NCI-H82 treated with DMSO at 0.1 percent for 48 hours (cell line): Measurements from ENCODE around the gene STRADB.
"Not testable (repeated sequence)": the region's sequence is repeated elsewhere in the genome, so short reads cannot be mapped to it uniquely, and the experiment has no call there.

Experiments used
- DNase-seq: peaks from one replicate; lab custom pipeline; 2025; ENCODE audit not compliant: unreplicated experiment; lab: John Stamatoyannopoulos, UW

The STRADB gene, protein sequence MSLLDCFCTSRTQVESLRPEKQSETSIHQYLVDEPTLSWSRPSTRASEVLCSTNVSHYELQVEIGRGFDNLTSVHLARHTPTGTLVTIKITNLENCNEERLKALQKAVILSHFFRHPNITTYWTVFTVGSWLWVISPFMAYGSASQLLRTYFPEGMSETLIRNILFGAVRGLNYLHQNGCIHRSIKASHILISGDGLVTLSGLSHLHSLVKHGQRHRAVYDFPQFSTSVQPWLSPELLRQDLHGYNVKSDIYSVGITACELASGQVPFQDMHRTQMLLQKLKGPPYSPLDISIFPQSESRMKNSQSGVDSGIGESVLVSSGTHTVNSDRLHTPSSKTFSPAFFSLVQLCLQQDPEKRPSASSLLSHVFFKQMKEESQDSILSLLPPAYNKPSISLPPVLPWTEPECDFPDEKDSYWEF

DNA sequence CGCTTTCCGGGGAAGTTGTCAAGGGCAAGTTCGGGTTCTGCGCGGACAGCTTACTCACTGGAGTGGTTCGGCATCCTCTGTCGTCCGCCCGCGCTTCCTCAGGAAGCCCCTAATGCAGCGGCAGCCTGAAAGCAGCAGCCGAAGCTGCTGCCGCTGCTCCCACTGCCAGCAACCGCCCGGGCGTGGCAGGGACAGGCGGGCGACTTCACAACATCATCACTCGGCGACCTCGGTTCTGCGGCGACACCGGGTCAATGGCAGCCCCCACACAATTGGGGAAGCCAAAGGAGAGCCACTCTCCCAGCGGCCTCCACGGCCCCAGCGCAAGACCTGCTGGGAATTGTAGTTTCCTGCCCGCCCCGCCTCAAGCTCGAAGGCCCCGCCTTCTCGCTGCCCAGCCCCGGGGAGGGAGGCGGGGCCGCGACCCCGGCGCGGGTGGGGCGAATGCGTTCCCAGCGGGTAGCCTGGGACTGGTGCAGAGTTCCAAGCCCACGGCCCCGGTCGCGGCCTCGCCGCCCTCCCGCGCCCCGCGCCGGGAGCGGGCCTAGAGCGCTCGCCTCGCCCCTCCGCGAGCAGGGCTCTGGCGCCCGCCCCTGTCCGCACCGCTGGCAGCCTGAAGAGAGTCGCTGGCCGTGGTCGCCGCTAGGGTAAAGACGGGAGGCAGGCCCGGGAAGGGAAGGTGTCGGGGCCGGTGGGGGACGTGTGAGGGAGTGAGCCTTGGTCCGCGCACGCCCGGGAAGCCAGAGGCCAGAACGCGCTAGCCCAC lies at the start of gene STRADB, which contains the start of gene TRAK2:
TSS of gene STRADB (plus strand) at position 449 of the 766 bp plus-strand sequence. CDS start 3,101 bp downstream, outside the sequence.
TSS of gene TRAK2 (minus strand) at position 167 of the 766 bp plus-strand sequence. CDS start 30,951 bp downstream, outside the sequence.
- peak; percentile 83 for DNase-seq

DNA sequence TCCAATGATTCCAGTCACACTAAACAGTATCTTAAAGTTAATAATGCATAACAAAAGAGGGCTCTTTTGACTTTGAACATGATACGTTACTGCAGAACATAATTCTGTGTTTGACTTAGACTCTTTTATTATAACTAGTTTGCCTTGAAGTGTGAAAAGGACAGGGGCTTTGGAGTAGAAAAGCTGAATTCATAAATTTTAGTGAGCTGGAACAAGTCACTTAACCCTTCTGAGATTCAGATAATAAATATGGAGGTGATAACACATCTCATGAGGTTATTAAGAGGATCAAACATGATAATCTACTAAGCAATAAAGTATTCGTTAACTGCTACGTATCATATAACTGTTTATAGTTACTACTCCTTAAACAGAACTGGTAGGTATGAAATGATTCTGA lies 49.7 kb upstream of the STRADB start:
- no peak for DNase-seq

DNA sequence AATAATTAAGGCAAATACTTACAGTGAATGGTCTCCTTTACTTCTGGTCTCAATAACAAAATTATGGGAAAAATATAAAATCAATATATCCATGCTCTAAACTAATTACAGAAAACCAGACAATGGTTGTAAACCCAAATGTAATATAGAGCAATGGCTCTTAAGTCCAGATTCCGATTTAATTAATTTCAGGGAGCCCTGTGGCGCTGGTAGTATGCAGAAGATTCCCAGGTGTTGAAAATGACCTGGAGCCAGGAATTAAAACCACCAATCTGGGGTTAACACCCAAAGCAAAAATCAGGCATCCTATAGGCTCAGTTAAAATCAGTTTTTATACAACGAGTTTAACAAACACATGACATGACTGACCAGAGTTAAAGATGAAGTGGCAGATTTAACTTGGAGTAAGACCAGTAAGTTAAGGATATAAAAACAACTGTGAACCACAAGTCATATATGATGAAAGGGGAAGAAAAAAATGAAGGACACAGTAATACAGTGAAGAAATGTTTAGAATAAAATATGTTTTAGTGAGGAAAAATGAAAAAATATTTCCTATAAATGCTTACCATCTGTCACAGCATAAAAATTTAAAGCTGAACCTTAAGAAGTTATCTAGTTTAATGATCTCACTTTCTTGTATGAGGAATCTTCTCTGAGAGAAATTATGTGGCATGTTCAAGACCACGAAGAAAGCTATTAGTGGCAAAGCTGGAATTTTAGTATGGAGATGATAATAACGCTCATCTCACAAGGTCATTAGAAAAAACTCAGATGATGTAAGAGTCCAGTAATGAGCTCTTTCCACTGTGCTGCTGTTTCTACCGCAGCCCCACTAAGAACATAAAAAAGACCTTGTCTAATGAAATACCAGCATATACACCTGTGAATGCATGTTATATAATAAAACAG lies 48.6 kb upstream of the STRADB start:
- no peak for DNase-seq

DNA sequence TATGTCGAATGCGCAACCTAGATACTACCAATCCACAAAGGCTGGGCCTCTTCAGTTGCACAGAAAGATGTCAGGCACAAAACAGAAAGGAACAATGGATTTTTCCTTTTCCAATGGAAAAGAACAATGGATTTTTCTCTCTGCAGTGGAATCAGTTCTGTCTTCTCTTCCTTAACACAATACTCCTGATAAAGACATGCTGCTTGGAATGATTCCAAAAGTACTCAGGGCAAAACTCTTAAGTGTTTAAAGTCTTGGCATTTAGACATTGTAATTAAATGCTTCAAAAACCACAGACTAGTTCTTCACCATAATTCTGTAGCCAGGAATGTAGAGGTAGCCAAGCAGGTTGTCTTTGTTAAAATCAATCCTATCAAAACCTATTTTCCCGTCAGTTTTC lies 47.7 kb upstream of the STRADB start:
- no peak for DNase-seq

DNA sequence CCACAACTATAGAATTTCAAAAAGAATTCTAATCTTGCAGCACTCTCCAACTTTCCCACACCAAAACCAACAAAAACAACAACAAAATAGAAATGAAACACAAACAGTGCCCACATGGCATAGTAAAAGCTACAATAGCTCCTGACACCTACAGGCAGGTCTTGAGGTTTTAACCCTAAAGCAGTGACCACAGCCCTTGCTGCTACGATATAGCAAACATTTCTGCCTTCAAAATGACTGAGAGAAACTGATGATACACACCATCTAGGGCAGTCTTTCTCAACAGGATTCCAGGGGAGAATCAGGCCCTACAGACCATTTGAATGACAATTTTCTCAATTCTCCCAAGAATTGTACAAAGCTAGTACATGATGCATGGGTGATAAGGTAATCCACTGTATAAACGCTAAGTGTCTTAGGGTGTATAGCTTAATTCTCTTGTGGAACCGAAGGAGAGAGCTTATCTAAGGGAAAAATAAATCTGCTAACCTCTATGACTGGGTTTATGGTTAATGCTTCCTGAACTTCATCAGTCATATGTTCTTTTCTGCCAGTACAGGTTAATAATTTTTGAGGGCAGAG lies 46.8 kb upstream of the STRADB start:
- DNase-seq = peak; percentile 28

DNA sequence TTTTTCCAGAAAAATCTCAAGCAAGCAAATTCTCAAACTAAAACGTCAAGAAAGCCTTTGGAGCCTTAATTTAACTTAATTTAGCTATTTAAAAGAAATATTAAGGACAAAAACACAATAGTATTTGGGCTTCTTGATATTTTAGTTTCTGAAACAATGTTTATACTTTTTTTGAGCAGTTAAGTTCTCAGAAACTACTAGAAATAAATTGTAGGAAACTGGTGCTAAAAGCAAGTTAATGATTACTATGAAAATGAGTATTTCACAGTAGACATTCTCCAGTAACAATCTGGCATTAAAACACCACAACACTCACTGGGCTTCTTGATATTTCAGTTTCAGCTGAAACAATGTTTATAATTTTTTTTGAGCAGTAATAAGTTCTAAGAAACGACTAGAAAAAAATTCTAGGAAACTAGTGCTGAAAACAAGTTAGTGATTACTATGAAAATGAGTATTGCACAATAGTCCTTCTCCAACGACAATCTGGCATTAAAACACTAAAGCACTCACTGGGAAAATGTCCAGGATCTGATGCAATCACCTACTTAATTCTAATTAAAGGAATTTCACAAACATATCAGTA lies 45.4 kb upstream of the STRADB start:
- no peak for DNase-seq

DNA sequence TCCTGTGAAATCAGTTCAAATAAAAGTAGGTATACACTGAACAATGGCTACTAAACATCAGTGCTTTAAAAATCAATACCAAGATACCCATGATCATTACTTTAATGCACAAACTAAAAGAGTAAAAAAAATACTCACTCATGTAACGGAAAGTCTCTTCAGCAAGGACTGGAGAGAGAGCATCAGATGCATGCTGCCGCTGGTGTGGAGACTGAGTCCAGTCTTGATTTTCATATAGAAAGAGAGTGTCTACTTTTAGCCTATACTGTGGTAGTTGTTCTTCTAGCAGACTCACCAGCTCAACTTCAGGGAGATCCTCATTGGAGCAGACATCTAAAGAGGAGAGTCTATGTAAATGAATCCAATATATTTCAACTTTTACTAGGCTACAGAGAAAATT lies 44.3 kb upstream of the STRADB start:
- no peak for DNase-seq

DNA sequence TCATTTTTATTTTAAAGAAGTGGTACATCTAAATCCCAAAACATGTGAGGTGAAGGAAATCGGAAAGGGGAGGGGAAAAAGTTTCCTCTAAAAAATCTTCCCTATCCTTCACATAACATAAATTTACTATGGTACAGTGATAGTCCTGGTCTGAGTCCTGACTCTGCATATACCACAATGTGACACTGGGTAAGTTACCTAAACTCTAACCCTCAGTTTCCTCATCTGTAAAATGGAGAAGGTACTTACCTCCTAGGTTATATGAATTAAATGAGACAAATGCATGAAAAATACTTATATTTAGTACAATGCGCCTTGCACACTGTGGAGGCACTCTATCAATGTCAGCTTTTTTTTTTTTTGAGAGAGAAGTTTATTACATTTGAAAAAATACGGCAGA lies 42.6 kb upstream of the STRADB start:
- DNase-seq = no peak

DNA sequence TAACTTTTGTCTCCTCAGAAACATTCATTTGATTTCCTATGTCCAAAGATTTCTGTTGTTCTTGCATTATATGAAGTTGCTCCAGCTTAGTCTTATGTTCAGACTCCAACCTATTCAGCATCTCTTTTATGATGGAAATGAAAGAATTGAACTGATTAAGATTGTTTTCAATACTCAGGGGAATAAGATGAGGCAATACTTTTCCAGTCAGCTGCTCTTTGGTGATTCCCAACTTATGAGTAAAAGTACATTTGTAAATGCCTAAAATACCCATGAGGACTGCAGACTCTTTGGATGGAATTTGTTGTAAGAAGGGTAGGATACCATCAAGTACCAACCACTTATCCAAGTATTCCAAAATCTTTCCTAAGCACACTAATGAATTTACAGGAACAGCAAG lies 40.1 kb upstream of the STRADB start:
- DNase-seq = no peak

DNA sequence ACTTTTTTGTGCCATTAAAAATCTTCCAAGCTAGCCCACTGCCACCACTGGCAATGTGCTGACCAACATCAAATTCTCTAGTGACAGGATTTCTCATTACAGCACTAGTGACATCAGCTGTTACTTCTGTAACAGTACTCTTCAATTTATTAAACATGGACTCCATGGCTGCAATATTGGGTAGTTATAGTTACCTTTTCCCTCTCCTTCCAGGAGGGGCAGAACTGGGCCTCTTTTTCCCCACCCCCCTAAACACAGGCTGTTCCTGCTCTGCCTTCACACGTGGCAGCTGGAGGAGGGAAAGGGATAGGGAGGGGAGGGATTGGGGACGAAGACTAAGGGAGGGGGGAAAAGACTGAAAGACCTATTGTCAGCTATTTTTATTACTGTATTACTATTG lies 38.4 kb upstream of the STRADB start:
- no peak for DNase-seq

DNA sequence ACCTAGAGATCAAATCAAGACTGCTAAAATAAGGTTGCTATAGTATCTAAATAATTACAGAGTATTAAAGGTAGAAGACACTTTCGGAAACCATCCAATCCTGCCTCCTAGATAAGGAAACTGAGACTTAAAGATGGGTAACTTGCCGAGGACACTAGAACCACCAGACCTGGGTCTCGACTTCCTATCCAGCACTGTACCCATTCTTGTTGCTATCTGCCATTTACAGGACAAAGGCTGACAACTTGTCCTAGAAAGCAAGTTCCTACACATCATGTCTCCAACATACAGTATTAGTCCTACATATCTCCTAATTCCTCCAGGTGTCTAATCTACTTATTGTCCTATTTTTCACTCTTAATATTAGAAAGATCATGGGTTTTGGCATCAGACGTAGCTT lies 38.0 kb upstream of the STRADB start:
- no peak for DNase-seq

DNA sequence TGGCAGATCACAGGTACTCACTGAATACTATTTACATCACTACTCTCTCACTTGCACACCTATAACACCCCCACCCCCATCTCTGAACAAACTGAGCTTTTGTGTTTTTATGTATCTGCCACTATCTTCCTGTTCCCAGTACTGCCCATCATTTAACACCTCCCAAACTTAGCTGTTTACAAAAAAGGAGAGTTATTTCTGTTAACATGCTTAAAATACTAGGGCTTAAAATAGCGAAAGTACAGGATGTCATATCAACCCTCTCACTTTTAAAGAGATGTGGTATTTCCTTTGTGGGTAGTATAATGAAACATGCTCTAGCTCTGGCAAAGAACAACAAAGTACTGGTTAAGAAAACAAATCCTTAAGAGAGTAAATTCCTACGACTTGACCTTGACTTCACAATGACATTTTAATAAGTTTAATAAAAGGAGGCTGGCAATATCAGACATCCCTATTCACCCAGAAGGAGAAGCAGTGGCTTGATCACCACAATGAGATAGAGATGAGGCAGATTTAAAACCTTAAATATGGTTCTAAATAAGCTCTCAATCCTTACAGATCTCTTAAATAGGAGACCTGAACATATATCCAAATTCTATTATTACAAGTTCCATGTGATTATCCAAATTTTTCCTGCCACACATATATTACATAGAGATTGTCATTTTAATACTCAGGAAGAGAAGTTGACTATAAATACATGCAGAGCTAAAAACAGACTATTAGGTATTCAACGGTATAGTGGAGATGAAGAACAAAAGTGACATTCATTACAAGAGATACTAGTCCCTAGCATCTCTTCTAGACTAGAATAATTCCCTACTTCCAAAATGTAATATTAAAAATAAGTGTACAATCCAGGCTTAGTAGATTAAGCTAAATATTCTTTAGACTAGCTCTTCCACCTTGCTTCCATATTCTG lies 37.2 kb upstream of the STRADB start:
- DNase-seq = no peak

DNA sequence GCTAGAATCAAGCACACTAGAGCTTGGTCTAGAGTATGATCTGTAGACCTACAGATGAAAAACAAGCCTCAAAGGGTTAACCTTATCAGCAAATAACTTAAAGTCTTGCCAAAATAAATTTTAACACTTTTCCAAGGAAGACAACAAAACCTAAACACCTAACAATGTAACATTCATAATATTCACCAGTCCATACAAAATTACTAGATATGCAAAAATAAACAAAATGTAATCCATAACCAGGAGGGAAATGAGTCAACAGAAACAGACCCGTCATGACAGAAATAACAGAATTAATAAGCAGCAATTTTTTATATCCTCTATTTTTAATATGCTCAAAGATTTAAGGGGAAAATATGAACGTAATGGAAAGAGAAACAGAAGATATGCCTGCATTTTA lies 36.4 kb upstream of the STRADB start:
- DNase-seq = no peak

DNA sequence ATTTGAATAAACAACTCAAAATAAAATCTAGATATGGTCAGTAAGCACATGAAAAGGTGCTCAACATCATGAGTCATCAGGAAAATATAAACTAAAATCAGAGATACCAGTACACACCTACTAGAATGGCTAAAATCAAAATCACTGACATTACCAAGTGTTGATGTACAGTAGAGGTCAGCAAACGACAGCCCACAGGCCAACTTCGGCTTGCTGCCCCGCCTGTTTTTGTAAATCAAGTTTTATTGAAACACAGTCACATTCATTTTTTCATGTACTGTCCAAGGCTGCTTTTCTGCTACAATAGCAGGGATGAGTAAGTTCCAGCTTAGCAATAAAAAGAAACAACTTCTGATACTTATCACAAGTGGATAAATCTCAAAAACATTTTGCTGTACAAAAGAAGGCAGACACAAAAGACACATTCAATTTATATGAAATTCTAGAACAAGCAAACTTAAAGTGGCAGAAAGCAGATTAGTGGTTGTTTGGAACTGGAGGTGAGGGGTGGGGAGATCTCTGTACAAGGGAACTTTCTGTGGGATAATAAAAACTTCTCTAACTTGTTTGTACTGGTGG lies 32.4 kb upstream of the STRADB start:
- no peak for DNase-seq

DNA sequence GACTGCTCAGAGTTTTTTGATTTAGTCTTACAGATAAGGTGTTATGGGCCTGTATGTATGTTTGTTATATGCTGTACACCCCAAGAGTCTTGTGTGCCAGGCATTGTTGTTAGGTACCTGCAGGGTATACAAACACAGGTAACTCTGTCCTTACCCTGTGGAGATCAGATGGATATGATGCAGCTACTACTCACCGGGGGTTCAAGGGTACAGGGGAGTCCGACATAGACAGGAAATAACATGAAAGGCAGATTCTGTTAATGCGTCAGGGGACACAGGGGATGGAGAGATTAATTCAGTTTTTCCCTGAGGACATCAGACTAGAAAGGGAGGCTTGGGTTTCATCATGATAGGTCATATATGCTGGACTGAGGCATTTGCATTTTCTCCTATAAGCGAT lies 31.6 kb upstream of the STRADB start:
- no peak for DNase-seq

DNA sequence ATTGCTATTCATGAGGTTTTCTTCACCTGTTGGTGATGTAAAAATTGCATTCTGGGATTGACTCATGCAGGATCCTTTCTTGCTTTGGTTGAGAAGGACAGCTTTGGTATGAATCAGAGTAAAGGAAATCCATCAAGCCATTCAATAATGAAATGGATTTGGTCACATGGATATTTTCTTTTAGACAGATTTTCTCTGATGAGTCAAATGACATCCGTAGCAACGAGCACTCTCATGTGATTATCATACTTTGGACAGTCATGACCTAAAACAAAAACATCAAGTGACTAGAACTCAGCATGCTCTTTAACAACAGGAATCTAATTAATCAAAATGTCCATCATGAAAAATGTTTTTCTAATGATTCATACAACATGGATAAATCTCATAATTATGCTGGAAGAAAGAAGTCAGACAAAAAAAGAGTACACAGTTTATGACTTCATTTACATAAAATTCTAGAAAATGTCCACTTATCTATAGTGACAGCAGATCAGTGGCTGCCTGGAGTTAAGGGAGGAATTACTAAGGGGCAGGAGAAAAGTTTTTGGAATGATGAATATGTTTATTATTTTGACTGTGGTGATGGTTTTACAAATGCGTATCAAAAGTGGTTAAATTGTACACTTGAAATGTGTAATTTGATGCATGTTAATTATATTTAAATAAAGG lies 31.0 kb upstream of the STRADB start:
- DNase-seq = no peak

DNA sequence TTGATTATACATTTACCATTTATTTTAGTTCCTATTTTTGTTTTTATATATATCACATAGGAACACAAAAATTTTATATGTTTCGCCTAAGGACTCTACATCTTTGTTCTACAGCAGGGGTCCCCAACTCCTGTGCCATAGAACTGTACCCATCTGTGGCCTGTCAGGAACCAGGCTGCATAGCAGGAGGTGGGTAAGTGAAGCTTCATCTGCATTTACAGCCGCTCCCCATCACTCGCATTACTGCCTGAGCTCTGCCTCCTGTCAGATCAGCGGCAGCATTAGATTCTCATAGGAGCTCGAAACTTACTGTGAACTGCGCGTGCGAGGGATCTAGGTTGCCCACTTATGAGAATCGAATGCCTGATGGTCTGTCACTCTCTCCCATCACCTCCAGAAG lies 25.6 kb upstream of the STRADB start:
- no peak for DNase-seq

DNA sequence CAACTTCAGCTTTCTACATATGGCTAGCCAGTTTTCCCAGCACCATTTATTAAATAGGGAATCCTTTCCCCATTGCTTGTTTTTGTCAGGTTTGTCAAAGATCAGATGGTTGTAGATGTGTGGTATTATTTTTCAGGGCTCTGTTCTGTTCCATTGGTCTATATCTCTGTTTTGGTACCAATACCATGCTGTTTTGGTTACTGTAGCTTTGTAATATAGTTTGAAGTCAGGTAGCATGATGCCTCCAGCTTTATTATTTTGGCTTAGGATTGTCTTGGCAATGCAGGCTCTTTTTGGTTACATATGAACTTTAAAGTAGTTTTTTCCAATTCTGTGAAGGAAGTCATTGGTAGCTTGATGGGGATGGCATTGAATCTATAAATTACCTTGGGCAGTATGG lies 23.2 kb upstream of the STRADB start:
- not testable (repeated sequence) for DNase-seq
